GM20000 (cell line): ENCODE measurements around the gene CNTN4.

Experiments used
- DNase-seq: peaks from one replicate; pipeline ENCODE4 v3.0.0; 2012; ENCODE audit warnings: low spot score
- TF ChIP-seq, protein P1 (sequence below): IDR thresholded peaks from 2 replicates; pipeline ENCODE4 v1.5.1; 2012; ENCODE audit warnings: mild to moderate bottlenecking, control low read depth; ENCODE audit errors: extremely low read depth, missing control alignments

Gene CNTN4

DNA sequence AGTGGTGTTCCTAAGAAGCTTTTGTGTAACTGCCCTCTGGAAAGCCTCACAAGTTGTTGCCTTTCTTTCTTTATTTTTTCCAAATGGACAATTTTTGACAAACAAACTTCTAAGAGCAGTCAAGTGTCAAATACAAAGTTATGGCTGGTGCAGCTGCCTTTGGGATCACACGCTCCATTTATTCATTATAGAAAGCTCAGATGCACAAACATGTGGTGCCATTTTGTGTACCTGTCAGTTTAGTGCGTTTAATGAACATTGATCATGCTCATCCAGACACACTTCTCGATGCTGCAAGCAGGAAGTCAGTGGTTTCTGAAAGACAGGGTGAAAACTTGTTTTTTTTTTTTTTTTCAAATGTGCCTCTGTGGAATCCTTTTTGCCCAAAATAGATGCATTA is 324.5 kb downstream of the CNTN4 start:
- no peak for DNase-seq
- TF ChIP-seq, protein P1, sequence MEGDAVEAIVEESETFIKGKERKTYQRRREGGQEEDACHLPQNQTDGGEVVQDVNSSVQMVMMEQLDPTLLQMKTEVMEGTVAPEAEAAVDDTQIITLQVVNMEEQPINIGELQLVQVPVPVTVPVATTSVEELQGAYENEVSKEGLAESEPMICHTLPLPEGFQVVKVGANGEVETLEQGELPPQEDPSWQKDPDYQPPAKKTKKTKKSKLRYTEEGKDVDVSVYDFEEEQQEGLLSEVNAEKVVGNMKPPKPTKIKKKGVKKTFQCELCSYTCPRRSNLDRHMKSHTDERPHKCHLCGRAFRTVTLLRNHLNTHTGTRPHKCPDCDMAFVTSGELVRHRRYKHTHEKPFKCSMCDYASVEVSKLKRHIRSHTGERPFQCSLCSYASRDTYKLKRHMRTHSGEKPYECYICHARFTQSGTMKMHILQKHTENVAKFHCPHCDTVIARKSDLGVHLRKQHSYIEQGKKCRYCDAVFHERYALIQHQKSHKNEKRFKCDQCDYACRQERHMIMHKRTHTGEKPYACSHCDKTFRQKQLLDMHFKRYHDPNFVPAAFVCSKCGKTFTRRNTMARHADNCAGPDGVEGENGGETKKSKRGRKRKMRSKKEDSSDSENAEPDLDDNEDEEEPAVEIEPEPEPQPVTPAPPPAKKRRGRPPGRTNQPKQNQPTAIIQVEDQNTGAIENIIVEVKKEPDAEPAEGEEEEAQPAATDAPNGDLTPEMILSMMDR = no peak

DNA sequence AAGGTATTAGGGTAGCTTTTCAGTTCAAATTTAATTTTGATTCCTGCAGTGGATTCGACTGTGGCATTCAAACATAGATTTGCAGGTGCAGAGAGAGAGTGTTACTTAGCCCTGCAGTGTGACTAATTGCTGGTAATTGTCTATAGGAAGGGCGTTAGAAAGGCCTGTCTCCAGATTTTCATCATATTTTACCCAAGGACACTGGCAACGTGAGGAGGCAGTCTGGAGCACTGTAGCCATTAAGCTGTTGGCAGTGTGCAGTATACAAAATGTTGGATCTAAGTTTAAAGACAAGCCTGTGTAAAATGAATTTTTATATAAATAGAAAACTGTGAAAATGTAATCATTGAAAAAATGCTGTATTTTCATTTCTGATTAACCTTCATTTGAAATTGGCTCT is 342.9 kb downstream of the CNTN4 start:
- DNase-seq = no peak
- TF ChIP-seq, protein P1 = no peak

DNA sequence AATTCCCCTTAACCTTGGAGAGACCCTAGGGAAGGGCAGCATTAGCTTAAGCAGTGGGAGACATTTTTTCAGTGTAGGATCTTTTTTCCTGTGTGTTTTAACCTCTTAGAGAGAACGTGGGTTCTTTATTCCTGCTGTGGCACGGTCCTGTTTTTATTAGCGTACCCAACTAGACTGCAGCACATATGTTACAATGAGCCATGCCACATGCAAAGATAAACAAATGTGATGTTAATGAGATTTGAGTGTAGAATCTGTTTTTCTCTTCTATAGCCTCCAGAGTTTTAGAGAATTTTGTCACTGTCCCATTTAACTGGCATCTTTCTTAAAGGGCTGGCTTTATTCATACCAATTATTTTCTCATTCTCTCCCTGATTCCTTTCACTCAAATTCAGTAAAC is 347.5 kb downstream of the CNTN4 start:
- TF ChIP-seq, protein P1 = no peak
- no peak for DNase-seq

DNA sequence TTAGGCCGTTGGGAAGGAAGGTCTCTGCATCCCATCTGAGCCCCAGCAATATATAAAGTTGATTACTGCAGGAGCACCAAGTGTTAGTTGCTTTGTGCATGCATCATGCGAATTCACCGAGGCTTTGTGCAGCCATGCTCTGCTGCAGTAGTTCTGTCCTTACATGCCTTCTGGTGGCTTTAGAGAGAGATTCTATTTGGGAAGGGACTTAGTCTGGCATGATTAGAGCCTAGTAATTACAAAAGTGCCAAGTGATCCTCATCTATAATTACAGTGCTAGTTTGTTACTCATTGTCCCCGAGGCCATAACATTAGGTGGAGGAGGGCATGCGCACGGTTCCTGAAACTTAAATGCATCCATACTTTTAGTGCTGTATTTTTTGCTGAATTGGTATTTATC is 353.6 kb downstream of the CNTN4 start:
- TF ChIP-seq, protein P1 = no peak
- DNase-seq = no peak

DNA sequence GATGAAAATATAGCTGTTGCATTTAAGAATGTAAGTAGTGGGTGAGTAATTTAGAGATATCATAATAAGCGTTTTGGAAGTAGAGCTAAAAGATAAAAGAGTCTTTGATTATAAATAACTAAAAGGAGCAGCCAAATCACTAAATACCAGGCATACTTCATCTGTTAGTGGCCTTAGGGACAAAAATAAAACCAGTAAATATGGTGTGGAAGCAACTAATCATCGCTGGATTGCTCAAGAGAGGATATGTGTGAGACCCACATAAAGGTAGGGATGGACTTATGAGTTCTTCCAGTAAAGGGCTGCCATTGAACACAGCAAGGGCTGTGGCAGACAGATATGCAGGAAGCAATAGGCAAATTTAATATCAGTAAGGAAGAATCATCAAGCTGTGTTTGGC is 356.2 kb downstream of the CNTN4 start:
- DNase-seq = no peak
- TF ChIP-seq, protein P1 = no peak

DNA sequence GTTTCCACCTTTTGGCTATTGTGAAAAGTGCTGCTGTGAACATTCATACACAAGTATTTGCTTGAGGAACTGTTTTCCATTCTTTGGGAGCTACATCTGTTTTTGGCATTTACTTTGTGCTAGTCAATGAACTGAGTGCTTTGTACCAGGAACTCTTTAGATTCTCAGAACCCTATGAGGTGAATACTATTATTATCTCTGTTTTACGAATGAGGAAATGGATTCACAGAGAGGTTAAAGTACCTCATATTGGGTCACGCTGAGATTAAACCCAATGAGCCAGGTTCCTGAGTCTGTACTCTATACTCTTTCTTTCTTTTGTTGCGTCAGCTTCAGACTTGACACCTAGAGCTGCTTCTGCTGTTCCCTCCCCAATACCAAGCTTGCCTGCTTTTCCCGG is 358.1 kb downstream of the CNTN4 start:
- DNase-seq = no peak
- TF ChIP-seq, protein P1 = no peak

DNA sequence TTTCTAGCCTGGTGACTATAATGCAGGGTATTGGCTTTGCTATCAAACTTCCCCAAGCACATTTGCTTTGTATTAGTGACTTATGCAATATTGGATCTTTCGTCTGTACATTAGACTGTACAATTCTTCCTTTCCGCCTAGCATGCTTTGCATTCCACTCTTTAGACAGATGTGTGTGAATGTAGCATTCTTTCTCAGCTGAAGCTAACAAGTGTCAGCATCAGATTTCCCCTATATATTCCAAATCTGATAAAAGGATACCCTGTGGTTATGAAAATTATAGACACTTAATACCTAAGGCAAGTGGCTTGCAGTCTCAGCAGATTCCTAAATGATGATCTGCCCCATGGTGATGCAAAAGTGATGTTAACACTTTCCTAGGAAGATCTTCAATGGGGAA is 360.1 kb downstream of the CNTN4 start:
- no peak for DNase-seq
- TF ChIP-seq, protein P1 = no peak
